HL-60/S4 treated with retinoic acid at 250 ng/mL for 4 days and 3 days (cell line): ENCODE data around the gene KCNK16.

ENCODE experiments used
- in situ Hi-C: fragments of 300-500 bp; cut with MboI; formaldehyde crosslinking; loops from 2 replicates; pipeline ENCODE4 v1.7.0; 2022; ENCODE audit warnings: low sequenced_read_pairs

Gene KCNK16

GRCh38 chr6:39281312-39281980, 41.1 kb downstream of the KCNK16 start:
- in situ Hi-C loops = no loop called here

- in situ Hi-C loops = no loop called here
Observed at GRCh38 chr6:39280247-39280731, 42.2 kb downstream of the KCNK16 start.

DNA sequence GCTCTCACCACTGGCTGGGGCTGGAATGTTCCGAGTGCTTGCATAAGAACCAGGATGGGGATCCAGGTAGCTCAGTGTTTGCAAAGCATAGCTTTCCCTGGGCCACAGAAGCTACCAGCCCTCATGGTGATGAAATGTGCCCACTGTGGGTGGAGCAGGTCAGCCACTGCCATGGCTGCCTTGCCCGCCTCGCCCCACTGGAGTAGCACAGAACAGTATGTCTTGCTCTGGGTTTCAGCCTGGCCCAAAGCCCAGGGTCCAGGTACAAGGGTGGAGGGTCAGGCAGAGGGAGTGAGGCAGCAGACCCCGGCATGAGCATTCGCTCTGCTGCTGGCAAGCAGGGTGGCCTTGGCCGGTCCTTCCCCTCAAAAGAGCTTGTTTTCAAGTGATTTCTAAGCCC, 43.0 kb downstream of the KCNK16 start:
- in situ Hi-C loops = no loop called here

DNA sequence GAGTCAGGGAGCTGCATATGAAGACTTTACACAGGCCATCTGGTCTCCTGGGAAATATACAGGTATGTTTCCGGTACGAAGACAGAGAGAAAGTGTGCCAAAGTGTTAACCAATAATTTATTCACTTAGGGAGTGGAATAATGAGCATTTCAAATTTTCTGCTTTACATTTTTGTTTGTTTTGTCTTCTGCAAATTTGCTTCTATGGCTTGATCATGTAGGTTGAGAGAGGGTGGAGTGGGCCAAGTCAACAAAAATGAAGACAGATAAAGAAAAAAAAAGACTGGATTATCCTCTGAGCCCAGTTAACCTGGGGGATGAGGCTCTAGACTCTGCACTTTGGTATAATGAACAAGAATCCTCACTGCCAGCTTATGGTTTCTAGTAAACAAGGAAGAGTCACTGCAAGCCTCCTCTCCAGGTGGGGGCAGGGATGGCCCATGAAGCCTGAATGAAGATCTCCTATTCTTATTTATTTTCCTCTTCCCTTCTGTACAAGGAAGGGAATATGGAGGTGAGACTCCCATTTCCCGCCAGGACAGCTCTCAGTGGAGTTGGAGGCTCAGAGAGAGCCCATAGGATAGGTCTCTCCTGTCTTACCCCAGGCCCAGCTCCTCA, 46.0 kb downstream of the KCNK16 start:
- in situ Hi-C loops = no loop called here

GRCh38 chr6:39274903-39275302, 47.6 kb downstream of the KCNK16 start:
- in situ Hi-C loops = no loop called here

DNA sequence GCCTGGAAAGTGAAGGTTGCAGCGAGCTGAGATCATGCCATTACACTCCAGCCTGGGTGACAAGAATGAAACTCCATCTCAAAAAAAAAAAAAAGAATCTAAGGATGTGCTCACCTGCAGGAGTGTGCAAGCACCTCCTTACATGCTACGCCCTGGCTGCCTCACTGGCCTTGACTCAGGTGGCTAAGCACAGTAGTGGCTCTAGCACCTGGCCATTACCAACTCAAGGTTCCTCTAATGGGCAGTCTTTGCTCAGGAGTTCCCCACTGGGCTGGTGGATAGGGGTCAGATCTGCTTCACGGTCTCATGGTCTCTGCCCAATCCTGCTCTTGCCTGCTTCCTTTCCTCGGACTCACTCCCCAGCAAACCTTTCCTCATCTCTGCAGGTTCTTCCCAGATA, 48.0 kb downstream of the KCNK16 start:
- in situ Hi-C loops = no loop called here

GRCh38 chr6:39273406-39273821, 49.1 kb downstream of the KCNK16 start:
- in situ Hi-C loops = no loop called here

- in situ Hi-C loops = no loop called here
Observed at GRCh38 chr6:39269961-39270360, 52.5 kb downstream of the KCNK16 start.

- in situ Hi-C loops = no loop called here
Observed at GRCh38 chr6:39268721-39269120, 53.8 kb downstream of the KCNK16 start.

- in situ Hi-C loops = no loop called here
Observed at GRCh38 chr6:39268171-39268570, 54.3 kb downstream of the KCNK16 start.

DNA sequence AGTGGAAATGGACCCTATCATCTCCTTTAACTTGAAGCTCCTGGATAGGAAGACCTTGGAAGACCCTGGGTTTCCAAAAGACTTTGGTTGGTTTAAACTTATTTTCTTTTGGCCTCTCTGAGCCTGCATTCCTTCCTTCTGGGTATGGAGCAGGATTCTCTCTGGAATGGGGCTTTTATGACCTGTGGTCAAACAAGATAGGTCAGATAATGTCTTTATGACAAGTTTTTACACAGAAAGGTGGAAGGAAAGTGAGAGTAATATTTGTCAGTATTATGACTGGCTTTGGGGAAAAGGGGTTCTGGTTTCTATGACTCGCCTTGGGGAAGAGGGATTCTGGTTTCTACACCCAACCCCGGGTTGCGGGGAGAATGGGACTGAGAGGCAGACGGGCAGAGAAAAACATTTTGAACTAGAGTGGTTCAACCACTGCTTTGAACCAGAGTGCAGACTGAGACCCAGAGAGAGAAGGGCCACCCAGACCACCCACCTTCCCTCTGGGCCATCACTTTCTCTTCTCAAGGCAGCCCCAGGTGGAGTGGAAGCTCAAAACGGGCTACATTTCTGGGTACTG, 55.6 kb downstream of the KCNK16 start:
- in situ Hi-C loops = no loop called here

DNA sequence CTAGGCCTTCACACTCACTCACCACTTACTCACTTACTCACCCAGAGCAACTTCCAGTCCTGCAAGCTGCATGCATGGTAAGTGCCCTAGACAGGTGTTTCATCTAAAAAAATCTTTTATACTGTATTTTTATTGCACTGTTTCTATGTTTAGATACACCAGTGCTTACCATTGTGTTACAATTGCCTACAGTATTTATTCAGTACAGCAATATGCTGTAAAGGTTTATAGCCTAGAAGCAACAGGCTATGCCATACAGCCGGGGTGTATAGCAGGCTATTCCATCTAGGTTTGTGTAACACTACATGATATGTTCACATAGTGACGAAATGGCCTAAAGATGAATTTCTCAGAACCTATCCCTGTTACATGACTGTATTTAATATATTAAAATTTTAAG, 56.1 kb downstream of the KCNK16 start:
- in situ Hi-C loops = no loop called here
